Pons (tissue), 1 donor: ENCODE measurements around the gene EVC2.
A peak's percentile ranks its signal among the peaks of the same experiment; 100 is the strongest.

Source experiments
- DNase-seq: peaks from one replicate; pipeline ENCODE4 v3.0.0-alpha.2; 2016; ENCODE audit warnings: low spot score

Gene EVC2

GRCh38 chr4:5566991-5567390 is 141.4 kb downstream of the EVC2 start:
- no peak for DNase-seq

GRCh38 chr4:5566526-5566925 is 141.8 kb downstream of the EVC2 start:
- no peak for DNase-seq

GRCh38 chr4:5563856-5564255 is 144.5 kb downstream of the EVC2 start:
- no peak for DNase-seq

- DNase-seq: no peak
Observed at GRCh38 chr4:5562476-5562875, 145.9 kb downstream of the EVC2 start.

- DNase-seq: no peak
Observed at GRCh38 chr4:5561286-5561685, 147.1 kb downstream of the EVC2 start.

- no peak for DNase-seq
Observed at GRCh38 chr4:5558502-5558901, 149.9 kb downstream of the EVC2 start.

- no peak for DNase-seq
Observed at GRCh38 chr4:5554376-5554775, 154.0 kb downstream of the EVC2 start.

- no peak for DNase-seq
Observed at GRCh38 chr4:5553801-5554200, 154.6 kb downstream of the EVC2 start.

GRCh38 chr4:5552451-5552850 is 155.9 kb downstream of the EVC2 start:
- DNase-seq: no peak

GRCh38 chr4:5547651-5548249 is 160.6 kb downstream of the EVC2 start:
- DNase-seq: no peak

GRCh38 chr4:5545271-5545670 is 163.1 kb downstream of the EVC2 start:
- no peak for DNase-seq

GRCh38 chr4:5544762-5545161 is 163.6 kb downstream of the EVC2 start:
- DNase-seq: no peak

GRCh38 chr4:5543681-5544080 is 164.7 kb downstream of the EVC2 start:
- no peak for DNase-seq

- no peak for DNase-seq
Observed at GRCh38 chr4:5541169-5541568, 167.2 kb downstream of the EVC2 start.

GRCh38 chr4:5539584-5539983 is 168.8 kb downstream of the EVC2 start:
- DNase-seq: no peak

- DNase-seq: no peak
Observed at GRCh38 chr4:5532100-5532499, 176.3 kb downstream of the EVC2 start.

- DNase-seq: no peak
Observed at GRCh38 chr4:5528031-5528436, 180.3 kb downstream of the EVC2 start.

GRCh38 chr4:5527211-5527610 is 181.1 kb downstream of the EVC2 start:
- DNase-seq: no peak

GRCh38 chr4:5526080-5526846 is 182.1 kb downstream of the EVC2 start:
- DNase-seq: no peak

- peak; percentile 16 for DNase-seq
Observed at GRCh38 chr4:5524446-5525299, 183.7 kb downstream of the EVC2 start.

- no peak for DNase-seq
Observed at GRCh38 chr4:5517372-5517771, 191.0 kb downstream of the EVC2 start.

GRCh38 chr4:5515646-5516045 is 192.7 kb downstream of the EVC2 start:
- DNase-seq: no peak
